Adipocyte (in vitro differentiated cells): ENCODE measurements around the gene SFXN2.
"Not testable (repeated sequence)": the region's sequence is repeated elsewhere in the genome, so short reads cannot be mapped to it uniquely, and the experiment has no call there.

Source experiments
- DNase-seq: peaks from one replicate; pipeline ENCODE4 v3.0.0-alpha.2; 2015; ENCODE audit warnings: low read depth
- H3K27me3 ChIP-seq: replicated peaks from 2 replicates; pipeline ENCODE4 v1.7.0; 2013; ENCODE audit warnings: mild to moderate bottlenecking, low read length, moderate library complexity; ENCODE audit not compliant: control insufficient read depth, insufficient read depth
- H3K36me3 ChIP-seq: 2 replicates; pipeline ENCODE4 v1.7.0; 2013; ENCODE audit warnings: low read length, mild to moderate bottlenecking, moderate library complexity; ENCODE audit not compliant: control insufficient read depth, insufficient read depth, severe bottlenecking
- H3K4me1 ChIP-seq: 2 replicates; pipeline ENCODE4 v1.7.0; 2013; ENCODE audit warnings: mild to moderate bottlenecking, low read length, moderate library complexity; ENCODE audit not compliant: control insufficient read depth, insufficient read depth
- H3K4me3 ChIP-seq: 2 replicates; pipeline ENCODE4 v1.7.0; 2013; ENCODE audit warnings: mild to moderate bottlenecking, low read length, moderate library complexity
- H3K9ac ChIP-seq: 2 replicates; pipeline ENCODE4 v1.7.0; 2013; ENCODE audit warnings: mild to moderate bottlenecking, low read length, moderate library complexity
- H3K9me3 ChIP-seq: 2 replicates; pipeline ENCODE4 v1.7.0; 2013; ENCODE audit warnings: mild to moderate bottlenecking, low read length, moderate library complexity; ENCODE audit not compliant: control insufficient read depth

Gene SFXN2

GRCh38 chr10:102714621-102715455, at the start of gene SFXN2:
SFXN2 (plus strand) TSS chr10:102714636; CDS start chr10:102726637, 12,001 bp downstream.
- Histone ChIP-seq H3K9me3 (no peaks in the 10 kb centered on the region), H3K4me1 (peaks cover 31% of the 10 kb centered on the region), H3K4me3 (peak within 1 kb of the TSS; percentile 94), H3K27me3 (no peaks in the 10 kb centered on the region), H3K36me3 (no peaks in the 10 kb centered on the region), H3K9ac (peak within 1 kb of the TSS; percentile 91)
- DNase-seq: peak; percentile 15

DNA sequence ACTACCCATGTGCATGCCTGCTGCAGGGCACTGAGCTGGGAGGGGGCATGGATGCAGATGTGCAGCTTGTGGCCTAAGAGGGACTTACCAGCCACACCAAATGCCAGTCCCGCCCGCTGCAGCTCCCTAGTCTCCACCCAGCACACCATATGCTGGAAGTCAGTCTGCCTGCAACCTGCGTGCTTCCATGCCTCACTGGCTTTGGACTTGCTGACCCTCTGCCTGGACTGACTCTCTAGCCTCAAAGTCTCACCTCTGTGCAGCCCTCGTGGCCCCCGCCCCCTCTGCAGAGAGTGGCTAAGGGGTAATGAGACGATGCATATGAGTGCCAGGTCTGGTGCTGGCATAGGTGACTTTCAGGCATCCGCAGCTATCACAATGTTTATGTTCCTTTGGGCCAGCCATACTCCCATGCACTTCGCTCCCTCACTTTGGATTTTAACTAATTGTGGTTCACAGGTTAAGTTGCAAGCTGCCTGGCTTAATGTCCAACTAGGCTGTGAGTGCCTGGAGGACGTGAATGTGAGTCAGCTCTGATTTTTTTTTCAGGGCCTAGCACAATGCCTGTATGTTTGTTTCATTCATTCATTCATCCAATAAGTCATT, 48.4 kb upstream of the SFXN2 start:
- no peaks in the 10 kb centered on the region for H3K9me3 ChIP-seq
- H3K36me3 ChIP-seq: no peaks in the 10 kb centered on the region
- H3K4me3 ChIP-seq: no peak overlapping the region
- H3K27me3 ChIP-seq: no peaks in the 10 kb centered on the region
- H3K4me1 ChIP-seq: peaks cover 19% of the 10 kb centered on the region
- no peak for DNase-seq
- H3K9ac ChIP-seq: no peak overlapping the region

GRCh38 chr10:102667411-102667810, 47.0 kb upstream of the SFXN2 start:
- H3K9ac ChIP-seq, H3K9me3 ChIP-seq, DNase-seq, H3K4me3 ChIP-seq, H3K27me3 ChIP-seq, H3K36me3 ChIP-seq: not testable (repeated sequence)
- H3K4me1 ChIP-seq: peaks cover 15% of the 10 kb centered on the region

GRCh38 chr10:102668326-102669107, 45.9 kb upstream of the SFXN2 start:
- Histone ChIP-seq H3K4me3 (no peak overlapping the region), H3K9ac (no peak overlapping the region), H3K36me3 (no peaks in the 10 kb centered on the region), H3K4me1 (peaks cover 17% of the 10 kb centered on the region), H3K9me3 (no peaks in the 10 kb centered on the region), H3K27me3 (no peaks in the 10 kb centered on the region)
- DNase-seq: no peak

- DNase-seq: peak; percentile 74
- Histone ChIP-seq H3K27me3 (no peaks in the 10 kb centered on the region), H3K36me3 (no peaks in the 10 kb centered on the region), H3K4me1 (peaks cover 27% of the 10 kb centered on the region), H3K4me3 (no peak overlapping the region), H3K9ac (peak overlapping the region; percentile 37), H3K9me3 (no peaks in the 10 kb centered on the region)
Observed at GRCh38 chr10:102669206-102670064, 45.0 kb upstream of the SFXN2 start.

GRCh38 chr10:102670065-102670670, 44.3 kb upstream of the SFXN2 start:
- Histone ChIP-seq H3K36me3 (no peaks in the 10 kb centered on the region), H3K4me1 (peaks cover 34% of the 10 kb centered on the region), H3K9ac (no peak overlapping the region), H3K27me3 (no peaks in the 10 kb centered on the region), H3K9me3 (no peaks in the 10 kb centered on the region), H3K4me3 (no peak overlapping the region)
- DNase-seq: no peak

GRCh38 chr10:102670871-102671434, 43.5 kb upstream of the SFXN2 start:
- Histone ChIP-seq H3K27me3 (no peaks in the 10 kb centered on the region), H3K9ac (no peak overlapping the region), H3K36me3 (no peaks in the 10 kb centered on the region), H3K4me3 (no peak overlapping the region), H3K9me3 (no peaks in the 10 kb centered on the region), H3K4me1 (peaks cover 41% of the 10 kb centered on the region)
- no peak for DNase-seq

DNA sequence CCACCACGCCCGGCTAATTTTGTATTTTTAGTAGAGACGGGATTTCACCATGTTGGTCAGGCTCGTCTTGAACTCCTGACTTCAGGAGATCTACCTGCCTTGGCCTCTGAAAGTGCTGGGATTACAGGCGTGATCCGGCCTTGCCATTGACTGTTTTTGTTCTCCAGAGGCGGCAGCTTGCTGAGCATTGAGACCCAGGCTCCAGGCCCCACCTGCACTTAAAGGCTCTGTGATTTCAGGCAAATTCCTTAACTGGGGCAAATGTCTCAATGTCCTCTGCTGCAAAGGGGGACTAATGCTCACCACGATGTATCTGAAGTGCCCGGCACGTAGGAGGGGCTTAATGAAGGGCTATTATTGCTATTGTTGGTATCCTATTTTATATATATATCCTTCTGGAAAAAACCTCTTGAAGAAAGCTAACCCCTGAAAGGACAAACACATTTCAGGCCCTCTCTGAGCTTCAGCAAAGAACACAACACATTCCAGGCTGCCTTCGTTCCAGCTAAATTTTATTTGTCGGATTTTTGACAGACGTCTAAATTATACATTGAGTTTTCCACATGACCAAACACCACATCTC, 41.1 kb upstream of the SFXN2 start:
- DNase-seq: no peak
- H3K9me3 ChIP-seq: no peaks in the 10 kb centered on the region
- H3K36me3 ChIP-seq: no peaks in the 10 kb centered on the region
- peaks cover 44% of the 10 kb centered on the region for H3K4me1 ChIP-seq
- H3K27me3 ChIP-seq: no peaks in the 10 kb centered on the region
- H3K9ac ChIP-seq: peak overlapping the region; percentile 70
- peak overlapping the region; percentile 64 for H3K4me3 ChIP-seq

DNA sequence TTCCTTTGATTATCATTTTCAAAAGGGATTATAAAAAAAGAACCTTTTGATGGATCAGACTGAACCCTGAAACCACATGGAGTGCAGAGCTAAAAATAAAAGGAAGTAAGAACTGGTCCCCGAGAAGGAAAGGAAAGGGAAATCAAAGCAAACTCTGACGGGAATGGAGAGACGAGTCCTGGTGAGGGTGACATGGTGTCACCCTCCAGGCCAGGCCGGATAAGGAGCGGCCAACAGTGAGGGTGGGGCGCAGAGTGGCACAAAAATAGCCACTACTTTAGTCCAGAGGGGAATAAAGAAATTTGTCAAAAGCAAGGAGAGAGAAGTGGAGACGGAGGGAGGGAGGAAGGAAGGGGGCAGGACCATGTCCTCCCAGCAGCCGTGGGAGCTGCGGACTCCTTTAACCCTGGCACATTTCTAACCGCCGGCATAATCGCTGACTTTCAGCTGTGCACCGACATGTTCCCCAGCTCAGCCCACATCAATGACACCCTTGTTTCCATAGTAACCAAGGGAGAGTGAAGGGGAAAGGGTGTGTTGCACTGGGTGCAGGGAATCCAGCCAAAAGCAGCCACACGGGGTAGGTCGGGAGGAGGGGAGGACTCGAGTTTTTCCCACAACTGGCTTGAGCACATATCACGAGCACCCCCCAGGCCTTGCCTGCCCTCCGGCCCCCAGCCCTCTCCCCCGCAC, 40.5 kb upstream of the SFXN2 start:
- Histone ChIP-seq H3K9me3 (no peaks in the 10 kb centered on the region), H3K36me3 (no peaks in the 10 kb centered on the region), H3K27me3 (no peaks in the 10 kb centered on the region), H3K4me1 (peaks cover 46% of the 10 kb centered on the region), H3K9ac (peak overlapping the region; percentile 70), H3K4me3 (peak overlapping the region; percentile 64)
- peak; percentile 64 for DNase-seq
